NB4 (cell line): Measurements from ENCODE around the gene GALNT4.

ENCODE experiments used
- POLR2A ChIP-seq: IDR thresholded peaks from 2 replicates; pipeline ENCODE4 v1.6.1; 2011; ENCODE audit warnings: mild to moderate bottlenecking; ENCODE audit not compliant: insufficient read length; ENCODE audit errors: extremely low read depth
- TF ChIP-seq, protein P1 (sequence below): IDR thresholded peaks from one replicate; pipeline ENCODE4 v1.5.1; 2012; ENCODE audit warnings: low read depth, low read length
- TF ChIP-seq, protein P2 (sequence below): IDR thresholded peaks from 2 replicates; pipeline ENCODE4 v1.6.1; 2011; ENCODE audit warnings: low read depth, low read length

DNA sequence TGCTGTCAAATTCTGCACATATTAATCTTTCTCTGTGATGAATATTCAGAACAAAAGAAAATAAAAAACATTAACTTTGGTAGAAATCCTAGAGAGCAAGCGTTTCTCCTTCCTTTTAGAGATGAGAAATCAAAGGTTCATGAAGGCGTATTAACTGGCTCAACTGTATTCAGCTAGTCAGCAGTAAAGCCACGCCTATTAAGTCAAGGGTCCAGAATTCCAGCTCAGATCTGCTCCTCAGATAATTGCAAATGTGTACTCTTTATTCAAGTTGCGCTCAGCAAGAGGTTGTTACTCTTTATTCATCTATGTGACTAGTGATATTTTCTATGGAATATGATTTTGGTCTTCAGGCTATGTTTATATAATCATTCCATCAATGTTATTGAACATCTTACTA, 14.3 kb upstream of the GALNT4 start:
- TF ChIP-seq, protein P1, sequence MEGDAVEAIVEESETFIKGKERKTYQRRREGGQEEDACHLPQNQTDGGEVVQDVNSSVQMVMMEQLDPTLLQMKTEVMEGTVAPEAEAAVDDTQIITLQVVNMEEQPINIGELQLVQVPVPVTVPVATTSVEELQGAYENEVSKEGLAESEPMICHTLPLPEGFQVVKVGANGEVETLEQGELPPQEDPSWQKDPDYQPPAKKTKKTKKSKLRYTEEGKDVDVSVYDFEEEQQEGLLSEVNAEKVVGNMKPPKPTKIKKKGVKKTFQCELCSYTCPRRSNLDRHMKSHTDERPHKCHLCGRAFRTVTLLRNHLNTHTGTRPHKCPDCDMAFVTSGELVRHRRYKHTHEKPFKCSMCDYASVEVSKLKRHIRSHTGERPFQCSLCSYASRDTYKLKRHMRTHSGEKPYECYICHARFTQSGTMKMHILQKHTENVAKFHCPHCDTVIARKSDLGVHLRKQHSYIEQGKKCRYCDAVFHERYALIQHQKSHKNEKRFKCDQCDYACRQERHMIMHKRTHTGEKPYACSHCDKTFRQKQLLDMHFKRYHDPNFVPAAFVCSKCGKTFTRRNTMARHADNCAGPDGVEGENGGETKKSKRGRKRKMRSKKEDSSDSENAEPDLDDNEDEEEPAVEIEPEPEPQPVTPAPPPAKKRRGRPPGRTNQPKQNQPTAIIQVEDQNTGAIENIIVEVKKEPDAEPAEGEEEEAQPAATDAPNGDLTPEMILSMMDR: no peak
- TF ChIP-seq, protein P2, sequence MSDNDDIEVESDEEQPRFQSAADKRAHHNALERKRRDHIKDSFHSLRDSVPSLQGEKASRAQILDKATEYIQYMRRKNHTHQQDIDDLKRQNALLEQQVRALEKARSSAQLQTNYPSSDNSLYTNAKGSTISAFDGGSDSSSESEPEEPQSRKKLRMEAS: no peak
- TF ChIP-seq POLR2A: no peak
